ENCODE data around the gene PCDHB11. TPM values are rescaled to one million over a fixed set of nuclear protein-coding genes. Genes with fewer than 3 reads are reported as not detected.
"Not testable (repeated sequence)": the region's sequence is repeated elsewhere in the genome, so short reads cannot be mapped to it uniquely, and the experiment has no call there.

The PCDHB11 gene
- polyA plus RNA-seq, 4 donors, result 0.27 to 0.65 TPM; not detected in 2

- FAIRE-seq, result no peak
- 25 to 50% (median 30%) methylated on average over 3 of the region's 3 CpGs for WGBS, 3 donors
- DNase-seq, result no peak
- H3K36me3 ChIP-seq (ENCODE audit: control insufficient read depth in 3 of 3, insufficient read depth in 2 of 3, low read depth in 1 of 3, low read length in 3 of 3), result no peaks in the 10 kb centered on the region
- H3K4me1 ChIP-seq (ENCODE audit: control insufficient read depth in 3 of 3, insufficient read depth in 2 of 3, low read depth in 1 of 3, low read length in 2 of 3), result no peaks in the 10 kb centered on the region
- no peak overlapping the region for H3K4me3 ChIP-seq (ENCODE audit: low read depth in 1 of 3, low read length in 3 of 3)
- no peak overlapping the region for H3K27ac ChIP-seq (ENCODE audit: low read depth in 1 of 3, low read length in 2 of 3)
- peaks cover 1 to 29% of the 10 kb centered on the region in 2 donors for H3K9me3 ChIP-seq (ENCODE audit: control insufficient read depth in 2 of 2, insufficient read depth in 1 of 2, low read depth in 1 of 2, low read length in 1 of 2)
- H3K27me3 ChIP-seq (ENCODE audit: control insufficient read depth in 3 of 3, insufficient read depth in 3 of 3, low read length in 3 of 3), result peaks cover 0 to 8% (median 0%) of the 10 kb centered on the region in 3 donors
Observed at GRCh38 chr5:141196363-141196762, 3.1 kb upstream of the PCDHB11 start.

- peaks cover 0 to 35% of the 10 kb centered on the region in 2 donors for H3K9me3 ChIP-seq (ENCODE audit: control insufficient read depth in 2 of 2, insufficient read depth in 1 of 2, low read depth in 1 of 2, low read length in 1 of 2)
- H3K27me3 ChIP-seq (ENCODE audit: control insufficient read depth in 3 of 3, insufficient read depth in 3 of 3, low read length in 3 of 3); H3K36me3 ChIP-seq (ENCODE audit: control insufficient read depth in 3 of 3, insufficient read depth in 2 of 3, low read depth in 1 of 3, low read length in 3 of 3); FAIRE-seq; H3K4me3 ChIP-seq (ENCODE audit: low read depth in 1 of 3, low read length in 3 of 3); H3K27ac ChIP-seq (ENCODE audit: low read depth in 1 of 3, low read length in 2 of 3); DNase-seq; H3K4me1 ChIP-seq (ENCODE audit: control insufficient read depth in 3 of 3, insufficient read depth in 2 of 3, low read depth in 1 of 3, low read length in 2 of 3): not testable (repeated sequence)
- 42 to 58% (median 50%) methylated on average over 23 to 27 of the region's 38 CpGs for WGBS, 3 donors
Observed at GRCh38 chr5:141201126-141201525, 1.7 kb downstream of the PCDHB11 start.

GRCh38 chr5:141201646-141202045 lies 2.2 kb downstream of the PCDHB11 start:
- peaks cover 0 to 35% of the 10 kb centered on the region in 2 donors for H3K9me3 ChIP-seq (ENCODE audit: control insufficient read depth in 2 of 2, insufficient read depth in 1 of 2, low read depth in 1 of 2, low read length in 1 of 2)
- not testable (repeated sequence) for DNase-seq, FAIRE-seq

DNA sequence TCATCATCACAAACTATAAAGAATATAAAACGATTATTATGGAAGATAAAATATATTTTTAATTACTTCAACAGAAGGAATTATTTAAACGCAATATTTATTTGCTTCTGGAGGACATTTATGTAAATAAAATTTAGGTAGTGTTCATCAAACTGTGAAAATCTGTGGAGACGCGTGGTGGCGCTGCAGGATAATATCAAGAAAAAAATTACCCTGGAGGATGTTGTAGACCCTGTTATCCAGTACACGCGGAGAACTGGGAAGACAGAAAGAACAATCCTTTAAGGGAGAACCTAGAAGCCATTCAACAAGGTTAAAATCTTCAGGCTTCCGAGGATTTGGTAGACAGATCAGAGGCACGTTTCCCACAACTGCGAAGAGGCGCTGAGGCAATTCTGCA lies 9.1 kb downstream of the PCDHB11 start, which contains the start of gene PCDHB12:
TSS of gene PCDHB12 (plus strand) at position 242 of the 400 bp plus-strand sequence. CDS start 189 bp downstream, outside the sequence.
- Histone ChIP-seq H3K4me3 (ENCODE audit: low read depth in 1 of 3, low read length in 3 of 3) (no peak within 1 kb of the TSS), H3K27ac (ENCODE audit: low read depth in 1 of 3, low read length in 2 of 3) (no peak within 1 kb of the TSS), H3K9me3 (ENCODE audit: control insufficient read depth in 2 of 2, insufficient read depth in 1 of 2, low read depth in 1 of 2, low read length in 1 of 2) (peaks cover 0 to 18% of the 10 kb centered on the region in 2 donors), H3K27me3 (ENCODE audit: control insufficient read depth in 3 of 3, insufficient read depth in 3 of 3, low read length in 3 of 3) (peaks cover 0 to 4% (median 0%) of the 10 kb centered on the region in 3 donors), H3K4me1 (ENCODE audit: control insufficient read depth in 3 of 3, insufficient read depth in 2 of 3, low read depth in 1 of 3, low read length in 2 of 3) (no peaks in the 10 kb centered on the region), H3K36me3 (ENCODE audit: control insufficient read depth in 3 of 3, insufficient read depth in 2 of 3, low read depth in 1 of 3, low read length in 3 of 3) (no peaks in the 10 kb centered on the region)
- no peak for FAIRE-seq
- WGBS, 3 donors, result 20 to 31% (median 26%) methylated on average over 11 of the region's 11 CpGs
- DNase-seq, result no peak

More at GRCh38 chr5:141201646-141202045, 2.2 kb downstream of the PCDHB11 start:
- not testable (repeated sequence) for H3K4me1 ChIP-seq (ENCODE audit: control insufficient read depth in 3 of 3, insufficient read depth in 2 of 3, low read depth in 1 of 3, low read length in 2 of 3); H3K36me3 ChIP-seq (ENCODE audit: control insufficient read depth in 3 of 3, insufficient read depth in 2 of 3, low read depth in 1 of 3, low read length in 3 of 3); H3K27me3 ChIP-seq (ENCODE audit: control insufficient read depth in 3 of 3, insufficient read depth in 3 of 3, low read length in 3 of 3); H3K27ac ChIP-seq (ENCODE audit: low read depth in 1 of 3, low read length in 2 of 3); H3K4me3 ChIP-seq (ENCODE audit: low read depth in 1 of 3, low read length in 3 of 3)
- WGBS, 3 donors, result 37 to 63% (median 51%) methylated on average over 13 to 33 of the region's 35 CpGs

DNA sequence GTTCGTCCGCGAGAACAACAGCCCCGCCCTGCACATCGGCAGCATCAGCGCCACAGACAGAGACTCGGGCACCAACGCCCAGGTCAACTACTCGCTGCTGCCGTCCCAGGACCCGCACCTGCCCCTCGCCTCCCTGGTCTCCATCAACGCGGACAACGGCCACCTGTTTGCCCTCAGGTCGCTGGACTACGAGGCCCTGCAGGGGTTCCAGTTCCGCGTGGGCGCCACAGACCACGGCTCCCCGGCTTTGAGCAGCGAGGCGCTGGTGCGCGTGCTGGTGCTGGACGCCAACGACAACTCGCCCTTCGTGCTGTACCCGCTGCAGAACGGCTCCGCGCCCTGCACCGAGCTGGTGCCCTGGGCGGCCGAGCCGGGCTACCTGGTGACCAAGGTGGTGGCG lies 10.9 kb downstream of the PCDHB11 start:
- peaks cover 0 to 24% of the 10 kb centered on the region in 2 donors for H3K9me3 ChIP-seq (ENCODE audit: control insufficient read depth in 2 of 2, insufficient read depth in 1 of 2, low read depth in 1 of 2, low read length in 1 of 2)
- DNase-seq; H3K4me1 ChIP-seq (ENCODE audit: control insufficient read depth in 3 of 3, insufficient read depth in 2 of 3, low read depth in 1 of 3, low read length in 2 of 3); H3K36me3 ChIP-seq (ENCODE audit: control insufficient read depth in 3 of 3, insufficient read depth in 2 of 3, low read depth in 1 of 3, low read length in 3 of 3); H3K27me3 ChIP-seq (ENCODE audit: control insufficient read depth in 3 of 3, insufficient read depth in 3 of 3, low read length in 3 of 3); FAIRE-seq; H3K4me3 ChIP-seq (ENCODE audit: low read depth in 1 of 3, low read length in 3 of 3); H3K27ac ChIP-seq (ENCODE audit: low read depth in 1 of 3, low read length in 2 of 3): not testable (repeated sequence)
- WGBS, 3 donors, result 44 to 71% (median 59%) methylated on average over 27 to 39 of the region's 39 CpGs

GRCh38 chr5:141210849-141211248 lies 11.4 kb downstream of the PCDHB11 start:
- peaks cover 1 to 20% of the 10 kb centered on the region in 2 donors for H3K9me3 ChIP-seq (ENCODE audit: control insufficient read depth in 2 of 2, insufficient read depth in 1 of 2, low read depth in 1 of 2, low read length in 1 of 2)
- H3K27ac ChIP-seq (ENCODE audit: low read depth in 1 of 3, low read length in 2 of 3); FAIRE-seq; DNase-seq; H3K36me3 ChIP-seq (ENCODE audit: control insufficient read depth in 3 of 3, insufficient read depth in 2 of 3, low read depth in 1 of 3, low read length in 3 of 3); H3K27me3 ChIP-seq (ENCODE audit: control insufficient read depth in 3 of 3, insufficient read depth in 3 of 3, low read length in 3 of 3); H3K4me1 ChIP-seq (ENCODE audit: control insufficient read depth in 3 of 3, insufficient read depth in 2 of 3, low read depth in 1 of 3, low read length in 2 of 3); H3K4me3 ChIP-seq (ENCODE audit: low read depth in 1 of 3, low read length in 3 of 3): not testable (repeated sequence)
- 29 to 56% (median 44%) methylated on average over 14 to 23 of the region's 27 CpGs for WGBS, 3 donors

GRCh38 chr5:141213656-141214339 lies 14.4 kb downstream of the PCDHB11 start, which contains the start of gene PCDHB13:
Gene PCDHB13 (plus strand): TSS chr5:141213919. CDS start chr5:141214124, 205 bp downstream.
- peaks cover 1 to 30% of the 10 kb centered on the region in 2 donors for H3K9me3 ChIP-seq (ENCODE audit: control insufficient read depth in 2 of 2, insufficient read depth in 1 of 2, low read depth in 1 of 2, low read length in 1 of 2)
- not testable (repeated sequence) for H3K27me3 ChIP-seq (ENCODE audit: control insufficient read depth in 3 of 3, insufficient read depth in 3 of 3, low read length in 3 of 3); FAIRE-seq; H3K27ac ChIP-seq (ENCODE audit: low read depth in 1 of 3, low read length in 2 of 3); H3K4me3 ChIP-seq (ENCODE audit: low read depth in 1 of 3, low read length in 3 of 3); H3K4me1 ChIP-seq (ENCODE audit: control insufficient read depth in 3 of 3, insufficient read depth in 2 of 3, low read depth in 1 of 3, low read length in 2 of 3); H3K36me3 ChIP-seq (ENCODE audit: control insufficient read depth in 3 of 3, insufficient read depth in 2 of 3, low read depth in 1 of 3, low read length in 3 of 3)
- DNase-seq, result peak in 1 of 2 donors; percentile 11
- 15 to 22% (median 17%) methylated on average over 11 to 14 of the region's 18 CpGs for WGBS, 3 donors

DNA sequence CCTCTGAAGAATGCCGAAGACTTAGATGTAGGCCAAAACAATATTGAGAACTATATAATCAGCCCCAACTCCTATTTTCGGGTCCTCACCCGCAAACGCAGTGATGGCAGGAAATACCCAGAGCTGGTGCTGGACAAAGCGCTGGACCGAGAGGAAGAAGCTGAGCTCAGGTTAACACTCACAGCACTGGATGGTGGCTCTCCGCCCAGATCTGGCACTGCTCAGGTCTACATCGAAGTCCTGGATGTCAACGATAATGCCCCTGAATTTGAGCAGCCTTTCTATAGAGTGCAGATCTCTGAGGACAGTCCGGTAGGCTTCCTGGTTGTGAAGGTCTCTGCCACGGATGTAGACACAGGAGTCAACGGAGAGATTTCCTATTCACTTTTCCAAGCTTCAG lies 15.2 kb downstream of the PCDHB11 start:
- H3K27ac ChIP-seq (ENCODE audit: low read depth in 1 of 3, low read length in 2 of 3); FAIRE-seq; H3K4me1 ChIP-seq (ENCODE audit: control insufficient read depth in 3 of 3, insufficient read depth in 2 of 3, low read depth in 1 of 3, low read length in 2 of 3); H3K27me3 ChIP-seq (ENCODE audit: control insufficient read depth in 3 of 3, insufficient read depth in 3 of 3, low read length in 3 of 3); H3K4me3 ChIP-seq (ENCODE audit: low read depth in 1 of 3, low read length in 3 of 3); DNase-seq; H3K36me3 ChIP-seq (ENCODE audit: control insufficient read depth in 3 of 3, insufficient read depth in 2 of 3, low read depth in 1 of 3, low read length in 3 of 3): not testable (repeated sequence)
- WGBS, 3 donors, result 57 to 71% (median 68%) methylated on average over 7 to 11 of the region's 12 CpGs
- H3K9me3 ChIP-seq (ENCODE audit: control insufficient read depth in 2 of 2, insufficient read depth in 1 of 2, low read depth in 1 of 2, low read length in 1 of 2), result peaks cover 1 to 27% of the 10 kb centered on the region in 2 donors
